Endodermal cell (in vitro differentiated cells): Measurements from ENCODE around the gene KRTAP4-8. TPM values are rescaled to one million over a fixed set of nuclear protein-coding genes. Genes with fewer than 3 reads are reported as not detected.
"Not testable (repeated sequence)": the region's sequence is repeated elsewhere in the genome, so short reads cannot be mapped to it uniquely, and the experiment has no call there.

Experiments
- DNase-seq: peaks from one replicate; pipeline ENCODE4 v3.0.0-alpha.2; 2017
- H3K27ac ChIP-seq: 2 replicates; pipeline ENCODE4 v1.5.1; 2013; ENCODE audit warnings: mild to moderate bottlenecking, low read depth, low read length, moderate library complexity
- H3K27me3 ChIP-seq: 2 replicates; pipeline ENCODE4 v1.6.1; 2013; ENCODE audit warnings: mild to moderate bottlenecking, low read length, moderate library complexity; ENCODE audit not compliant: insufficient read depth, control insufficient read depth, poor library complexity, severe bottlenecking
- H3K36me3 ChIP-seq: 2 replicates; pipeline ENCODE4 v1.7.0; 2013; ENCODE audit warnings: mild to moderate bottlenecking, low read length, moderate library complexity; ENCODE audit not compliant: control insufficient read depth, insufficient read depth
- H3K4me1 ChIP-seq: one replicate; pipeline ENCODE4 v1.7.0; 2013; ENCODE audit warnings: low read length; ENCODE audit not compliant: control insufficient read depth, insufficient read depth
- H3K4me3 ChIP-seq: 2 replicates; pipeline ENCODE4 v1.5.1; 2013; ENCODE audit warnings: mild to moderate bottlenecking, low read length, moderate library complexity
- H3K9ac ChIP-seq: 2 replicates; pipeline ENCODE4 v1.6.1; 2013; ENCODE audit warnings: mild to moderate bottlenecking, low read length, moderate library complexity; ENCODE audit not compliant: poor library complexity, severe bottlenecking; ENCODE audit errors: extremely low read depth
- H3K9me3 ChIP-seq: 2 replicates; pipeline ENCODE4 v1.6.1; 2013; ENCODE audit warnings: mild to moderate bottlenecking, low read length, moderate library complexity; ENCODE audit not compliant: control insufficient read depth
- H3K27ac Mint-ChIP-seq: 2 replicates; pipeline ENCODE4 v1.8.0; 2020; ENCODE audit warnings: mixed read lengths
- H3K27me3 Mint-ChIP-seq: 2 replicates; pipeline ENCODE4 v1.8.0; 2021; ENCODE audit warnings: mild to moderate bottlenecking, mixed read lengths; ENCODE audit not compliant: insufficient read depth
- H3K36me3 Mint-ChIP-seq: 2 replicates; pipeline ENCODE4 v1.8.0; 2020; ENCODE audit warnings: low read depth, mixed read lengths
- H3K4me1 Mint-ChIP-seq: 2 replicates; pipeline ENCODE4 v1.8.0; 2020; ENCODE audit warnings: mixed read lengths
- H3K4me3 Mint-ChIP-seq: 2 replicates; pipeline ENCODE4 v1.8.0; 2020; ENCODE audit warnings: mild to moderate bottlenecking, moderate library complexity, mixed read lengths
- H3K9me3 Mint-ChIP-seq: 2 replicates; pipeline ENCODE4 v1.8.0; 2020; ENCODE audit warnings: mild to moderate bottlenecking, mixed read lengths
- WGBS, 2 experiments: methylation state at CpG; one replicate each; pipeline versions ENCODE4 v1.1.5 to v1.1.7; 2013; ENCODE audit warnings: missing lambda C conversion rate in 2 of 2, mixed read lengths in 1 of 2; ENCODE audit not compliant: insufficient coverage in 1 of 2, insufficient read length in 1 of 2; 5-methylcytosine and 5-hydroxymethylcytosine counted together
- total RNA-seq, 2 donors: library from RNA; stranded (reverse); fragmentation: NEBNext Ultra II Directional in 1 of 2; extraction: Animal tissue kit (Norgen Biotek cat#: 25700) in 1 of 2; gene quantifications; 2 replicates in 1 of 2; 3 replicates in 1 of 2; pipeline ENCODE4 v1.2.1, GENCODE V29; 2021
- TF ChIP-seq, protein P1 (sequence below): fragments of 200-600 bp; sonication (generic); conservative IDR thresholded peaks from 2 replicates; pipeline ENCODE4 v1.5.0; 2021; ENCODE audit warnings: antibody characterized with exemption, mild to moderate bottlenecking

Gene KRTAP4-8
- total RNA-seq, 2 donors from 2014 or later = not detected

DNA sequence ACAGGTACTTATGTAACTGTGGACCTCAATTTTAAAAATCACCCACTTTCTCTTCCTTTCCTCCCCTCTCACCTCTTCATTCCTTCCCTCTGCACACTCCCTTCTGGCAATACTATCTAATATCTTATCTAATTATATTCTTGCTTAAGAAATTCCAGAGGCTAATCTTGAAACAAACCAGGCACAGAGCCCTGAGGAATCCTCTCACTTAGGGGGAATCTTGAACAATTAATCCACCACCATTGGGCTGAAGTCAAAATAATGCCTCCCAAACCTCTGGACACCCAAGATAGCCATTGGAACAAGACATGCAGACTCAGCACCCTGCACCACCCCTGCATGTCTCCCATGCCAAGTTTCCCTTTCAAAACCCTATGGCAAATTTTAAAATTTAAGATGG is 43.4 kb upstream of the KRTAP4-8 start:
- Mint-ChIP-seq H3K4me1 (no peaks in the 10 kb centered on the region), H3K9me3 (peaks cover 41% of the 10 kb centered on the region), H3K27ac (no peak overlapping the region), H3K36me3 (peaks cover 2% of the 10 kb centered on the region), H3K4me3 (no peak overlapping the region), H3K27me3 (peaks cover 3% of the 10 kb centered on the region)
- no peaks in the 10 kb centered on the region for H3K27me3 ChIP-seq
- H3K4me1 ChIP-seq = no peaks in the 10 kb centered on the region
- H3K27ac ChIP-seq = no peak overlapping the region
- TF ChIP-seq, protein P1, sequence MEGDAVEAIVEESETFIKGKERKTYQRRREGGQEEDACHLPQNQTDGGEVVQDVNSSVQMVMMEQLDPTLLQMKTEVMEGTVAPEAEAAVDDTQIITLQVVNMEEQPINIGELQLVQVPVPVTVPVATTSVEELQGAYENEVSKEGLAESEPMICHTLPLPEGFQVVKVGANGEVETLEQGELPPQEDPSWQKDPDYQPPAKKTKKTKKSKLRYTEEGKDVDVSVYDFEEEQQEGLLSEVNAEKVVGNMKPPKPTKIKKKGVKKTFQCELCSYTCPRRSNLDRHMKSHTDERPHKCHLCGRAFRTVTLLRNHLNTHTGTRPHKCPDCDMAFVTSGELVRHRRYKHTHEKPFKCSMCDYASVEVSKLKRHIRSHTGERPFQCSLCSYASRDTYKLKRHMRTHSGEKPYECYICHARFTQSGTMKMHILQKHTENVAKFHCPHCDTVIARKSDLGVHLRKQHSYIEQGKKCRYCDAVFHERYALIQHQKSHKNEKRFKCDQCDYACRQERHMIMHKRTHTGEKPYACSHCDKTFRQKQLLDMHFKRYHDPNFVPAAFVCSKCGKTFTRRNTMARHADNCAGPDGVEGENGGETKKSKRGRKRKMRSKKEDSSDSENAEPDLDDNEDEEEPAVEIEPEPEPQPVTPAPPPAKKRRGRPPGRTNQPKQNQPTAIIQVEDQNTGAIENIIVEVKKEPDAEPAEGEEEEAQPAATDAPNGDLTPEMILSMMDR = no peak
- H3K9me3 ChIP-seq = peaks cover 5% of the 10 kb centered on the region
- no peak for DNase-seq
- no peak overlapping the region for H3K9ac ChIP-seq
- no peak overlapping the region for H3K4me3 ChIP-seq
- no peaks in the 10 kb centered on the region for H3K36me3 ChIP-seq

DNA sequence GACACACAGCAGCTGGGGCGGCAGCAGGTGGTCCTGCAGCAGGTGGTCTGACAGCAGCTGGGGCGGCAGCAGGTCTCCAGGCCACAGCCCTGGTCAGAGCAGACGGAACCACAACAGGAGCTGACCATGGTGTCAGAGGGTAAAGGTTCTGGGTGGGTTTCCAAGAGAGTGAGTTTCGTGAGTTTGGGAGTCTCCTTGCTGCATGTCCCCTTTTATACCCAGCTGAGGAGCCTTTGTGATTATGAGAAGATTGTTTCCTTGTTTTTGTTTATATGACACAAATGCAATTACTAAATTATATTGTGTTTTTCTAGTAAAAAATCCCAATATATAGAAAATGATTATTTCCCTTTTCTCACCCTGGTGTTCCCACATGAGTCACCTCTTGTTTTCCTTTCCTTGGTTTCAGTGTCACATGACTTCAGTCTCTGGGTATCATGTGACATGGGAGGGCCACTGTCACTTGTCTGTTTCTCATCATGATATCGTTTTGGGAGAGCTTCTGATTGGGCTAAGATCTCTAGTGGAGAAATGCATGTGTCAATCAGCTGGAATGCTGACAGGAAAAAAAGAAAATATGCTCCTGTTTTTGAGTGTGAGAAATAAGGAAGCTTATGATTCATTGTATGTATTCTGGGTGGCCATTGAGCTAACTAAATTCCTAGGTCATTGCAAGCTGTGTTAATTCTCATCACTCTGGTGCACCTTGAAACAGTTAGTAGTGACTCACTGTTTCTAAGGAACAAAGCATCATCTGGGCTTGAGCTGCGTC is 42.6 kb upstream of the KRTAP4-8 start, which contains the start of gene KRTAP4-6:
KRTAP4-6 (minus strand) TSS at position 185 of the 772 bp plus-strand sequence; CDS start at position 128, 57 bp downstream.
- 55 to 86% methylated on average over 2 to 6 of the region's 6 CpGs for WGBS, 2 experiments
- peaks cover 41% of the 10 kb centered on the region for H3K9me3 Mint-ChIP-seq
- DNase-seq = no peak

DNA sequence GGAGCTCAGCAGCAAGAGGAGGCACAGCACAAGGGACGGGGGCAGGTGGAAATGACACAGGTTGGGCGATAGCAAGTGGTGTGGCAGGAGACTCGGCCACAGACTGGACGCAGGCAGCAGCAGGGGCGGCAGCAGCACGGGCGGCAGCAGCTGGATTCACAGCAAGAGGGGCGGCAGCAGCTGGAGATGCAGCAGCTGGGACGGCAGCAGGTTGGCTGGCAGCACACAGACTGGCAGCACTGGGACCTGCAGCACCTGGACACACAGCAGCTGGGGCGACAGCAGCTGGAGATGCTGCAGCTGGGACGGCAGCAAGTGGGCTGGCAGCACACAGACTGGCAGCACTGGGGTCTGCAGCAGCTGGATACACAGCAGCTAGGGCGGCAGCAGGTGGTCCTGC is 41.9 kb upstream of the KRTAP4-8 start:
- not testable (repeated sequence) for H3K9ac ChIP-seq, H3K4me1 ChIP-seq, H3K9me3 ChIP-seq, H3K4me1 Mint-ChIP-seq, H3K27ac Mint-ChIP-seq, H3K27me3 ChIP-seq, H3K4me3 Mint-ChIP-seq, H3K27me3 Mint-ChIP-seq, H3K4me3 ChIP-seq, DNase-seq, H3K36me3 Mint-ChIP-seq, H3K27ac ChIP-seq, H3K36me3 ChIP-seq
- H3K9me3 Mint-ChIP-seq = peaks cover 38% of the 10 kb centered on the region
- WGBS, 2 experiments = 90 to 92% methylated on average over 11 to 12 of the region's 12 CpGs

More for the DNA sequence above, 42.6 kb upstream of the KRTAP4-8 start, which contains the start of gene KRTAP4-6:
- no peaks in the 10 kb centered on the region for H3K4me1 ChIP-seq
- peaks cover 2% of the 10 kb centered on the region for H3K36me3 Mint-ChIP-seq
- no peak within 1 kb of the TSS for H3K27ac ChIP-seq
- H3K4me1 Mint-ChIP-seq = no peaks in the 10 kb centered on the region
- no peaks in the 10 kb centered on the region for H3K27me3 ChIP-seq
- TF ChIP-seq, protein P1 = no peak
- no peak within 1 kb of the TSS for H3K9ac ChIP-seq
- no peak within 1 kb of the TSS for H3K4me3 Mint-ChIP-seq
- peaks cover 3% of the 10 kb centered on the region for H3K27me3 Mint-ChIP-seq
- no peaks in the 10 kb centered on the region for H3K36me3 ChIP-seq
- peaks cover 5% of the 10 kb centered on the region for H3K9me3 ChIP-seq
- no peak within 1 kb of the TSS for H3K4me3 ChIP-seq
- H3K27ac Mint-ChIP-seq = no peak within 1 kb of the TSS
